Measurements from ENCODE around the gene AP3M1.

DNA sequence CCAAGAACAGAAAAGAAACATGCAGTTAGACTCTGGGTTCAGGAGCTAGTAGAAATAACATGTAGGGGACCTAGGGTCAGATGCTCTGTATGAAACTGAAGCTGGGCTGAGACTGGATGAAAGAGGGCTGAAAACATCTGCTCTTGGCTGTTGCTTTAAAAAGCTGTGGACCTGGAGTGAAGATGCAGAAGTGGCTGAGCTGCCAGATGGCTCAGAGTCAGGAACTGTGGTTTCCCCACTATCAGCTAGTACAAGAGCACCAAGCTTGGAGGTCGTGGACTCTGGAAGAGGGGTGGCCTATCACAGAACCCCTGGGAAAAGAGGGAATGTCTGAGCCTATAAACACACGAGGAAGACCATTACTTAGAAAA, 6.3 kb upstream of the AP3M1 start:
- TF ChIP-seq EP300 (IDR thresholded peaks at IDR 0.05; ENCODE audit: borderline replicate concordance) (no peak), TAF1 (IDR thresholded peaks at IDR 0.05; ENCODE audit: low read depth) (no peak), YY1 (IDR thresholded peaks at IDR 0.05; ENCODE audit: low read depth) (no peak), FOXM1 (IDR thresholded peaks at IDR 0.05; ENCODE audit: borderline replicate concordance, low read depth) (no peak)
- TF ChIP-seq, protein P1, sequence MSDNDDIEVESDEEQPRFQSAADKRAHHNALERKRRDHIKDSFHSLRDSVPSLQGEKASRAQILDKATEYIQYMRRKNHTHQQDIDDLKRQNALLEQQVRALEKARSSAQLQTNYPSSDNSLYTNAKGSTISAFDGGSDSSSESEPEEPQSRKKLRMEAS (IDR thresholded peaks at IDR 0.05) = no peak
